ENCODE measurements around the gene ABLIM2.

DNA sequence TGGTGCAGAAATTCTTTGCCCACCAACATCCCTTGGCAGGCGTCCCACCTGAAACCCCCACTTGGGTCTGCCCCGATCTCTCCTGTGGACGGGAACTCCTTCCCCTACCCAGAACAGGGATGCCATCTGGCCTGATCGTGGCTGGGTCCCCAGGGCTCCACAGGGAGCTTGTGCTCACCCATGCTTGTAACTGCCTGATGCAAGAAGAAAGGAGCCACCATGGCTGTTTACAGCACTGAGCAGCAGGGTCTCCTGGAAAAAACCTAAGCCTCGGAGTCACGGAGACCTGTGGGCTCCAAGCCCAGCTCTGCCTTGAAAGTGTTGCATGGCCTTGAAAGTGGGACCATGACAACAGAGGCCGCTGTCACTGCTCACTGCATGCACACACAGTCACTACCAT lies 117.4 kb downstream of the ABLIM2 start:
- TF ChIP-seq CTCF (conservative IDR thresholded peaks at IDR 0.05 in 1 of 2, IDR thresholded peaks at IDR 0.05 in 1 of 2; ENCODE audit: extremely low read depth in 1 of 2, insufficient read depth in 1 of 2, low read depth in 1 of 2, low read length in 2 of 2) = no peak
- no peak for TF ChIP-seq EZH2 (IDR thresholded peaks at IDR 0.05; ENCODE audit: borderline replicate concordance, low read length)

Data from mammary epithelial cell (primary cell).